ENCODE data around the gene PCDHB15. TPM values are rescaled to one million over a fixed set of nuclear protein-coding genes. Genes with fewer than 3 reads are reported as not detected.
"Not testable (repeated sequence)": the region's sequence is repeated elsewhere in the genome, so short reads cannot be mapped to it uniquely, and the experiment has no call there.

PCDHB15 gene
- total RNA-seq, 1 experiment from 2014 or later: 7.0 TPM

- Histone ChIP-seq H3K4ac (ENCODE audit: low read depth, low read length) (no peak within 1 kb of the TSS), H4K8ac (replicated peaks; ENCODE audit: insufficient read length, low read depth, low read length) (no peak within 1 kb of the TSS), H4K91ac (ENCODE audit: insufficient read length, low read depth, low read length) (no peak within 1 kb of the TSS), H3K18ac (ENCODE audit: insufficient read length, low read depth, low read length) (no peak within 1 kb of the TSS), H3K79me2 (ENCODE audit: insufficient read depth, low read length) (no peaks in the 10 kb centered on the region), H2BK12ac (ENCODE audit: insufficient read length, low read depth, low read length) (no peak within 1 kb of the TSS), H3K14ac (ENCODE audit: insufficient read depth, low read length) (no peak within 1 kb of the TSS), H4K20me1 (ENCODE audit: control insufficient read depth, insufficient read depth, insufficient read length) (no peaks in the 10 kb centered on the region), H3K56ac (ENCODE audit: insufficient read length, low read depth, low read length) (no peak within 1 kb of the TSS), H3K23me2 (ENCODE audit: insufficient read length, low read depth, low read length, poor library complexity, severe bottlenecking) (no peaks in the 10 kb centered on the region), H2BK120ac (ENCODE audit: low read depth, low read length, poor library complexity, severe bottlenecking) (no peak within 1 kb of the TSS), H2BK20ac (ENCODE audit: low read depth, low read length, poor library complexity, severe bottlenecking) (no peak within 1 kb of the TSS), H4K5ac (ENCODE audit: insufficient read length, low read depth, low read length) (no peak within 1 kb of the TSS), H2AFZ (ENCODE audit: low read length) (peak within 1 kb of the TSS; percentile 17), H2BK5ac (ENCODE audit: insufficient read length, low read length) (no peak within 1 kb of the TSS), H3K79me1 (ENCODE audit: insufficient read depth, low read depth, low read length, poor library complexity, severe bottlenecking) (no peaks in the 10 kb centered on the region), H3T11ph (ENCODE audit: low read length) (no peak within 1 kb of the TSS), H3K4me2 (ENCODE audit: insufficient read depth, insufficient read length, low read length) (no peak within 1 kb of the TSS), H3K23ac (ENCODE audit: insufficient read length, low read depth, low read length) (no peak within 1 kb of the TSS), H3K4me1 (ENCODE audit: insufficient read depth, low read length) (no peaks in the 10 kb centered on the region), H2BK15ac (ENCODE audit: low read depth, low read length) (no peak within 1 kb of the TSS), H3K27me3 (ENCODE audit: insufficient read depth, low read length) (no peaks in the 10 kb centered on the region), H3K9me3 (ENCODE audit: control insufficient read depth, low read depth, low read length) (no peaks in the 10 kb centered on the region), H3K27ac (ENCODE audit: insufficient read length, low read depth, low read length) (no peak within 1 kb of the TSS), H2AK5ac (ENCODE audit: insufficient read length, low read length) (no peak within 1 kb of the TSS), H3K9ac (ENCODE audit: extremely low read depth, insufficient read length, low read length) (no peak within 1 kb of the TSS)
- peak within 1 kb of the TSS in 1 of 2 experiments; percentile 71; a peak in 2 of 5 replicates for H3K4me3 Mint-ChIP-seq
- TF ChIP-seq CTCF (conservative IDR thresholded peaks at IDR 0.05): peak; percentile 74
- no CpG with 5 or more reads among the region's 11 CpGs for WGBS (ENCODE audit: extremely low coverage, insufficient read length, low lambda C conversion rate)
- peaks cover 2 to 12% (median 7%) of the 10 kb centered on the region in 3 experiments for H3K36me3 Mint-ChIP-seq (ENCODE audit: insufficient read depth in 1 of 3, low read depth in 3 of 3)
- H3K27me3 Mint-ChIP-seq (ENCODE audit: low read depth): peaks cover 4% of the 10 kb centered on the region; the same call in 1 of the 2 replicates
- peak; percentile 50 for DNase-seq
- H3K4me1 Mint-ChIP-seq: peaks cover 4 to 6% of the 10 kb centered on the region in 2 experiments; a peak in 3 of 4 replicates
- H3K27ac Mint-ChIP-seq: peak within 1 kb of the TSS in 2 of 3 experiments; percentile 12 to 23; a peak in 2 of 7 replicates
- peaks cover 14 to 18% of the 10 kb centered on the region in 2 experiments for H3K9me3 Mint-ChIP-seq
These were observed 36.7 kb upstream of the PCDHB15 start, which contains the start of gene PCDHB12 for GRCh38 chr5:141208478-141208877. Gene PCDHB12, plus strand, starts transcription at chr5:141208719. Its CDS starts 189 bp downstream, at chr5:141208908.

- Mint-ChIP-seq H3K36me3 (ENCODE audit: insufficient read depth in 1 of 3, low read depth in 3 of 3) (peaks cover 10 to 21% (median 14%) of the 10 kb centered on the region in 3 experiments), H3K27me3 (ENCODE audit: low read depth) (peaks cover 16% of the 10 kb centered on the region), H3K9me3 (peaks cover 23 to 29% of the 10 kb centered on the region in 2 experiments), H3K4me1 (peaks cover 4 to 14% of the 10 kb centered on the region in 2 experiments; a peak in 3 of 4 replicates)
- not testable (repeated sequence) for H2BK15ac ChIP-seq (ENCODE audit: low read depth, low read length); H3K23me2 ChIP-seq (ENCODE audit: insufficient read length, low read depth, low read length, poor library complexity, severe bottlenecking); H3K9me3 ChIP-seq (ENCODE audit: control insufficient read depth, low read depth, low read length); H2AFZ ChIP-seq (ENCODE audit: low read length); H3K56ac ChIP-seq (ENCODE audit: insufficient read length, low read depth, low read length); H4K91ac ChIP-seq (ENCODE audit: insufficient read length, low read depth, low read length); H4K8ac ChIP-seq (replicated peaks; ENCODE audit: insufficient read length, low read depth, low read length); H3T11ph ChIP-seq (ENCODE audit: low read length); H3K79me2 ChIP-seq (ENCODE audit: insufficient read depth, low read length); H3K4ac ChIP-seq (ENCODE audit: low read depth, low read length); H3K27me3 ChIP-seq (ENCODE audit: insufficient read depth, low read length); H3K79me1 ChIP-seq (ENCODE audit: insufficient read depth, low read depth, low read length, poor library complexity, severe bottlenecking); H2AK5ac ChIP-seq (ENCODE audit: insufficient read length, low read length); H3K18ac ChIP-seq (ENCODE audit: insufficient read length, low read depth, low read length); H4K20me1 ChIP-seq (ENCODE audit: control insufficient read depth, insufficient read depth, insufficient read length); H2BK120ac ChIP-seq (ENCODE audit: low read depth, low read length, poor library complexity, severe bottlenecking); H2BK20ac ChIP-seq (ENCODE audit: low read depth, low read length, poor library complexity, severe bottlenecking); H3K27ac Mint-ChIP-seq; H3K27ac ChIP-seq (ENCODE audit: insufficient read length, low read depth, low read length); H2BK5ac ChIP-seq (ENCODE audit: insufficient read length, low read length); H3K4me2 ChIP-seq (ENCODE audit: insufficient read depth, insufficient read length, low read length); H4K5ac ChIP-seq (ENCODE audit: insufficient read length, low read depth, low read length); H3K4me1 ChIP-seq (ENCODE audit: insufficient read depth, low read length); DNase-seq; H3K9ac ChIP-seq (ENCODE audit: extremely low read depth, insufficient read length, low read length); H3K4me3 Mint-ChIP-seq; H3K14ac ChIP-seq (ENCODE audit: insufficient read depth, low read length); H2BK12ac ChIP-seq (ENCODE audit: insufficient read length, low read depth, low read length); H3K23ac ChIP-seq (ENCODE audit: insufficient read length, low read depth, low read length)
- WGBS (ENCODE audit: extremely low coverage, insufficient read length, low lambda C conversion rate): no CpG with 5 or more reads among the region's 39 CpGs
These were observed 34.9 kb upstream of the PCDHB15 start for GRCh38 chr5:141210281-141210680.

Measured in H9 (cell line).